PC-9 (cell line): Measurements from ENCODE around the gene BORCS8. TPM values are rescaled to one million over a fixed set of nuclear protein-coding genes. Genes with fewer than 3 reads are reported as not detected.

Experiments
- BruUV-seq: library from RNA; stranded (reverse); fragments of 400-500 nt; replicated peaks from 2 replicates; lab custom pipeline; 2021; lab: Mats Ljungman, UMichigan
- CTCF ChIA-PET: fragments of 300-600 bp; sonication (Branson Sonifier 250); formaldehyde crosslinking; loops from one replicate; lab custom pipeline; 2022; ENCODE audit warnings: antibody characterized with exemption; lab: Charles Lee
- POLR2A ChIA-PET: fragments of 300-600 bp; sonication (Branson Sonifier 250); formaldehyde crosslinking; loops from one replicate; lab custom pipeline; 2022; ENCODE audit warnings: antibody characterized with exemption; ENCODE audit not compliant: unreplicated experiment; lab: Charles Lee
- DNase-seq, 2 experiments: peaks; one replicate each; pipeline versions ENCODE4 v3.0.0 to v3.0.0-alpha.2; 2015 to 2022; ENCODE audit warnings: mixed read lengths in 1 of 2
- H2AFZ ChIP-seq: fragments of 200-600 bp; sonication (generic); 2 replicates; pipeline ENCODE4 v1.8.1; 2017; ENCODE audit warnings: antibody characterized with exemption
- H3F3A ChIP-seq: fragments of 200-600 bp; sonication (generic); 2 replicates; pipeline ENCODE4 v1.8.1; 2017; ENCODE audit warnings: antibody characterized with exemption, mild to moderate bottlenecking, low read depth; ENCODE audit not compliant: insufficient read depth
- H3K27ac ChIP-seq: fragments of 200-600 bp; sonication (generic); 2 replicates; pipeline ENCODE4 v1.6.1; 2016; ENCODE audit warnings: mixed run types
- H3K27me3 ChIP-seq: fragments of 200-600 bp; sonication (generic); 2 replicates; pipeline ENCODE4 v1.6.1; 2016; ENCODE audit warnings: low read depth, mixed run types; ENCODE audit not compliant: insufficient read depth
- H3K36me3 ChIP-seq: fragments of 200-600 bp; sonication (generic); 2 replicates; pipeline ENCODE4 v1.6.1; 2016; ENCODE audit warnings: low read depth, mixed run types
- H3K4me1 ChIP-seq: fragments of 200-600 bp; sonication (generic); replicated peaks from 2 replicates; pipeline ENCODE4 v1.6.1; 2016; ENCODE audit warnings: mixed run types; ENCODE audit not compliant: insufficient read depth
- H3K4me2 ChIP-seq: fragments of 200-600 bp; sonication (generic); 2 replicates; pipeline ENCODE4 v1.6.1; 2017; ENCODE audit warnings: mixed run types
- H3K4me3 ChIP-seq: fragments of 200-600 bp; sonication (generic); 2 replicates; pipeline ENCODE4 v1.6.1; 2016; ENCODE audit warnings: mixed run types
- H3K79me2 ChIP-seq: fragments of 200-600 bp; sonication (generic); 2 replicates; pipeline ENCODE4 v1.6.1; 2017; ENCODE audit warnings: low read depth, mixed run types
- H3K9me2 ChIP-seq: fragments of 200-600 bp; sonication (generic); 2 replicates; pipeline ENCODE4 v1.8.1; 2017; ENCODE audit warnings: mild to moderate bottlenecking; ENCODE audit not compliant: insufficient read depth
- H3K9me3 ChIP-seq: fragments of 200-600 bp; sonication (generic); 2 replicates; pipeline ENCODE4 v1.8.1; 2016; ENCODE audit warnings: low read depth; ENCODE audit not compliant: insufficient read depth
- H4K20me1 ChIP-seq: fragments of 200-600 bp; sonication (generic); 2 replicates; pipeline ENCODE4 v1.8.1; 2017; ENCODE audit not compliant: insufficient read depth
- CTCF ChIP-seq: fragments of 200-600 bp; sonication (generic); conservative IDR thresholded peaks from 2 replicates; pipeline ENCODE4 v1.6.1; 2017; ENCODE audit warnings: mixed run types, antibody characterized with exemption, mild to moderate bottlenecking, moderate library complexity
- EZH2 ChIP-seq: fragments of 200-600 bp; sonication (generic); IDR thresholded peaks from 2 replicates; pipeline ENCODE4 v1.8.0; 2017; ENCODE audit warnings: antibody characterized with exemption, low read depth
- intact Hi-C: fragments of 100-400 bp; cut with micrococcal nuclease; formaldehyde crosslinking; loops from one replicate; pipeline ENCODE4 v1.10.0; 2022; ENCODE audit not compliant: unreplicated experiment
- total RNA-seq: library from RNA; stranded (reverse); gene quantifications from 2 replicates; pipeline ENCODE4 v1.2.3, GENCODE V29; 2021

The BORCS8 gene
- total RNA-seq, 1 experiment from 2014 or later = 23.1 TPM

GRCh38 chr19:19215792-19216191 is 23.8 kb upstream of the BORCS8 start:
- intact Hi-C loops = no loop called here
- BruUV-seq = no TSS peak

GRCh38 chr19:19214892-19215291 is 22.9 kb upstream of the BORCS8 start:
- DNase-seq = peak in 1 of 2 experiments; percentile 48

More at GRCh38 chr19:19215792-19216191, 23.8 kb upstream of the BORCS8 start:
- Histone ChIP-seq H2AFZ (no peak overlapping the region), H3K4me2 (no peak overlapping the region), H3K27ac (no peak overlapping the region), H3K4me1 (no peaks in the 10 kb centered on the region), H3F3A (no peaks in the 10 kb centered on the region; the same call in 1 of the 2 replicates), H3K27me3 (peaks cover 65% of the 10 kb centered on the region), H3K79me2 (no peaks in the 10 kb centered on the region), H3K9me3 (no peaks in the 10 kb centered on the region), H3K36me3 (no peaks in the 10 kb centered on the region), H3K4me3 (no peak overlapping the region), H3K9me2 (no peaks in the 10 kb centered on the region), H4K20me1 (no peaks in the 10 kb centered on the region; the same call in 1 of the 2 replicates)
- DNase-seq = no peak
- ChIA-PET POLR2A (no interaction called here), CTCF (interaction anchor here (0.6 kb wide), 1 partner anchor 41 kb away, joined by 3 read pairs; no protein-coding TSS in a partner anchor)
- TF ChIP-seq EZH2 = no peak
- no peak for TF ChIP-seq CTCF

GRCh38 chr19:19214159-19214490 is 22.2 kb upstream of the BORCS8 start:
- ChIA-PET POLR2A (no interaction called here), CTCF (no interaction called here)
- no peaks in the 10 kb centered on the region for H3K79me2 ChIP-seq
- H4K20me1 ChIP-seq = no peaks in the 10 kb centered on the region; the same call in 1 of the 2 replicates
- no peaks in the 10 kb centered on the region for H3K4me1 ChIP-seq
- no peak overlapping the region for H3K4me2 ChIP-seq
- H3K27ac ChIP-seq = no peak overlapping the region
- intact Hi-C loops = no loop called here
- no peak for TF ChIP-seq EZH2
- TF ChIP-seq CTCF = no peak
- H3K36me3 ChIP-seq = no peaks in the 10 kb centered on the region
- H3K27me3 ChIP-seq = peaks cover 54% of the 10 kb centered on the region
- H3F3A ChIP-seq = no peaks in the 10 kb centered on the region; the same call in 1 of the 2 replicates
- H3K4me3 ChIP-seq = no peak overlapping the region
- H3K9me2 ChIP-seq = no peaks in the 10 kb centered on the region
- no peaks in the 10 kb centered on the region for H3K9me3 ChIP-seq
- no peak for DNase-seq
- BruUV-seq = no TSS peak
- H2AFZ ChIP-seq = no peak overlapping the region

More at GRCh38 chr19:19214892-19215291, 22.9 kb upstream of the BORCS8 start:
- CTCF ChIA-PET = no interaction called here
- no peaks in the 10 kb centered on the region for H3K9me3 ChIP-seq
- H4K20me1 ChIP-seq = no peaks in the 10 kb centered on the region; the same call in 1 of the 2 replicates
- H3K4me2 ChIP-seq = no peak overlapping the region
- H3K27me3 ChIP-seq = peaks cover 62% of the 10 kb centered on the region
- intact Hi-C loops = no loop called here
- no peaks in the 10 kb centered on the region; the same call in 1 of the 2 replicates for H3F3A ChIP-seq
- no peaks in the 10 kb centered on the region for H3K4me1 ChIP-seq
- no peak overlapping the region for H2AFZ ChIP-seq
- H3K4me3 ChIP-seq = no peak overlapping the region
- TF ChIP-seq EZH2 (no peak), CTCF (no peak)
- H3K9me2 ChIP-seq = no peaks in the 10 kb centered on the region
- no peaks in the 10 kb centered on the region for H3K79me2 ChIP-seq
- BruUV-seq = no TSS peak
- no peaks in the 10 kb centered on the region for H3K36me3 ChIP-seq
- POLR2A ChIA-PET = no interaction called here
- H3K27ac ChIP-seq = no peak overlapping the region
